ENCODE results near the gene CCR8.

CCR8 gene

GRCh38 chr3:39322936-39323335 is 6.6 kb upstream of the CCR8 start:
- TF ChIP-seq CTCF (IDR thresholded peaks at IDR 0.05; ENCODE audit: low read depth, low read length), result no peak
- no peak overlapping the region for H3K4me3 ChIP-seq (replicated peaks in 1 of 2; ENCODE audit: low read depth in 2 of 2, low read length in 2 of 2)
- DNase-seq (ENCODE audit: low read depth in 2 of 2), result no peak

GRCh38 chr3:39323494-39323893 is 6.0 kb upstream of the CCR8 start:
- H3K4me3 ChIP-seq (replicated peaks in 1 of 2; ENCODE audit: low read depth in 2 of 2, low read length in 2 of 2), result no peak overlapping the region

DNA sequence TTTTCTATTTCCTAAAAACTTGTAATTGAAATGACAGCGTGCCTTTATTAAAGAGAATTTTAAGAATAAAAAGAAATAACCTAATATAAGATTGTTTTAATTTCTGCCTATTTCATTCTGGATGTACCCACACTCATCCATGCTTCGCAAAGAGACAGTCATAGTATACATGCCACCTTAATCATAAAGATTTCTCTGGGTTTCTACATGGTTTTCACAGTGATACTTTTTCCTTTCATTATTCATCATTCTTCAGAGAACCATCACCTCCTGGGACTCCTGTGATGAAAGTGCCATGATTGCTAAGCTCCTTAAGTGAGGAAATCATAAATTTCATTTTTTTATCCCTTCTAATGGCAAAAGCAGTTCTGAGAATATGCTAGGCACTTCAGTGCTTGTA is 4.3 kb upstream of the CCR8 start:
- no peak for DNase-seq (ENCODE audit: low read depth in 2 of 2)
- TF ChIP-seq CTCF (IDR thresholded peaks at IDR 0.05; ENCODE audit: low read depth, low read length), result no peak
- no peak overlapping the region for H3K4me3 ChIP-seq (replicated peaks in 1 of 2; ENCODE audit: low read depth in 2 of 2, low read length in 2 of 2)

More at GRCh38 chr3:39323494-39323893, 6.0 kb upstream of the CCR8 start:
- TF ChIP-seq CTCF (IDR thresholded peaks at IDR 0.05; ENCODE audit: low read depth, low read length), result no peak
- no peak for DNase-seq (ENCODE audit: low read depth in 2 of 2)

DNA sequence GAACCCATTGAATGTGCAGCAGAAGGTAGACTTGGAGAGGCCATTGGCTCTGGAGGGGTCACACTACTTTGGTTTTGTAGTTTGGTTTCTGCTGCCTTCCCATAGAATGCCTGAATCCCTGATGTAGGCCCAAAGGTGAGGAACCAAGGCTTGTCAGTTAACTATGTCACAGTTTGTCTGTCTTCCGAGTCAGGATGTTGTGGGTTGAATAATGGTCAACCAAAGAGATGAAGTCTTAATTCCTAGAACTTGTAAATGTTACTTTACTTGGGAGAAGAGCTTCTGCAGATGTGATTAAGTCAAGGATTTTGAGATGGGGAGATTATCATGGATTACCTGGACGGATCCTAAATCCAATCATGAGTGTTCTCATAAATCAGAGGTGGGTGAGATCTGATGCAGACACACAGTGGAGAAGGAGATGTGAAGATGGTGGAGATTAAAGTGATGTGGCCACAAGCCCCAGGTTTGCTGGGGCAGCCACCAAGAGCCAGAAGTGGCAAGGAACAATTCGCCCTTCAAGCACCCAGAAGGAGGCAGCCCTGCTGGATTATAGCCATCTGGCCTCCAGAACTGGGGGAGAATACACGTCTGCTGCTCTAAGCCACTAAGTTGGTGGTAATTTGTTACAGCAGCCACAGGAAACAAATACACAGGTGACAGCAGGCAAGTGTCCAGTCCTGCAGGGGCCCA is 2.3 kb upstream of the CCR8 start:
- no peak for TF ChIP-seq CTCF (IDR thresholded peaks at IDR 0.05; ENCODE audit: low read depth, low read length)
- DNase-seq (ENCODE audit: low read depth in 2 of 2), result no peak
- H3K4me3 ChIP-seq (replicated peaks in 1 of 2; ENCODE audit: low read depth in 2 of 2, low read length in 2 of 2), result no peak overlapping the region

DNA sequence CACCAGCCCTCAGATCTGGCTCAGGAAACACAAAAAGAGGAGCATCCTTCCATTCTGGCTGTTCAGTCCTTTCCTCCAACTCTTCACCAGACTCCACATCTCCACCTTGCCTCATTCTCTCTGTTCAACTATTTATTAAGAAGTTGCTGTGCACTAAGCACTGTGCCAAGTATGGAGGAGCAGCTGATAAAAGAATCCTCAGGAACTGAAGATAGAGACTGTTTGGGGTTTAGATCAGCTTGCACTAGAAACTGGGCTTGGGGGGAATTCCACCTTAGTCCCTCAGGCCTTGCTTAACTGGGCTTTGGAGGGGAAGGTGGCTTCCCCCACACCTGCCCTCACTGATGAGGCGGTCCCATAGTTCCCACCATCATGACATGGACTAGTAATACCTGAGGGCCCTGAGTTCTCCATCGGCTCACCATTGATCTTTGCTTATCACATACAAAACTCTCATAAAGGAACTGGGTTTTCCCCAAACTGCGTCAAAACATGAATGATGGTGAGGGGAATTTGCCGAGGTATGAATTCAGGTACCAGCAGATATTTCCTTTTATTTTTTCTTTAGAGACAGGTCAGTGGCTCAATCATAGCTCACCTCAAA is 1.7 kb upstream of the CCR8 start:
- no peak overlapping the region for H3K4me3 ChIP-seq (replicated peaks in 1 of 2; ENCODE audit: low read depth in 2 of 2, low read length in 2 of 2)
- TF ChIP-seq CTCF (IDR thresholded peaks at IDR 0.05; ENCODE audit: low read depth, low read length), result no peak
- DNase-seq (ENCODE audit: low read depth in 2 of 2), result no peak

- no peak overlapping the region for H3K4me3 ChIP-seq (replicated peaks in 1 of 2; ENCODE audit: low read depth in 2 of 2, low read length in 2 of 2)
- no peak for TF ChIP-seq CTCF (IDR thresholded peaks at IDR 0.05; ENCODE audit: low read depth, low read length)
- no peak for DNase-seq (ENCODE audit: low read depth in 2 of 2)
Measured at GRCh38 chr3:39330824-39331223, 1.3 kb downstream of the CCR8 start.
